Stomach smooth muscle (tissue), 2 donors: ENCODE measurements around the gene FNDC3B.

Source experiments
- H3K27ac ChIP-seq: one replicate; pipeline ENCODE4 v1.7.0; 2013; ENCODE audit warnings: mild to moderate bottlenecking, low read length, inconsistent platforms
- H3K27me3 ChIP-seq, 2 donors: one replicate each; pipeline ENCODE4 v1.7.0; 2013; ENCODE audit warnings: low read length in 2 of 2; ENCODE audit not compliant: insufficient read depth in 2 of 2, control insufficient read depth in 1 of 2
- H3K36me3 ChIP-seq, 2 donors: one replicate each; pipeline ENCODE4 v1.7.0; 2013; ENCODE audit warnings: low read length in 2 of 2; ENCODE audit not compliant: control insufficient read depth in 2 of 2, insufficient read depth in 2 of 2
- H3K4me1 ChIP-seq: one replicate; pipeline ENCODE4 v1.7.0; 2013; ENCODE audit warnings: low read length; ENCODE audit not compliant: control insufficient read depth, insufficient read depth
- H3K4me3 ChIP-seq, 2 donors: one replicate each; pipeline ENCODE4 v1.7.0; 2013; ENCODE audit warnings: low read length in 2 of 2
- H3K9ac ChIP-seq, 2 donors: one replicate each; pipeline ENCODE4 v1.7.0; 2013; ENCODE audit warnings: low read length in 2 of 2, mild to moderate bottlenecking in 1 of 2
- H3K9me3 ChIP-seq, 2 donors: one replicate each; pipeline ENCODE4 v1.7.0; 2013; ENCODE audit warnings: low read length in 2 of 2; ENCODE audit not compliant: control insufficient read depth in 2 of 2
- donor health status: healthy.
- donor health status: Pancreatic carcinoma.

FNDC3B gene

DNA sequence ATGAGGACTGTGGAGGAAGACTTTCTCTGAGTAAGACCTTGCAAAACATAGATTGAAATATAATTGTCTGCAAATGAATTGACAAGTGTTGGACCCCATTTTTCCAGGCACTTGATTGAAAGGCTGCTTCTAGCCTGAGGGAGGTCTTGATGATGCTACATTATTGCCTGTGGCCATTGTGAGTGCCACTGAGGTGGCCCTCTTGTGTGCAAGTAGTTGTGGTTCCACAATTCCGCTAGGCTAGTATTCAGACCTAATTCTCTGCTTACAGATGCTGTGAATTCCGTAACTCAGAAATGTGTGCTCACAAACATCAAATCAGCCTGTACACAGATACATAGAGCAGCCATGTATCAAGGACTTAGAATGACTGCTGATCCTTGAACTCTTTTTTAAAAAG, 34.7 kb downstream of the FNDC3B start:
- no peak overlapping the region for H3K27ac ChIP-seq
- H3K36me3 ChIP-seq = no peaks in the 10 kb centered on the region
- no peaks in the 10 kb centered on the region for H3K9me3 ChIP-seq
- no peaks in the 10 kb centered on the region for H3K4me1 ChIP-seq
- H3K27me3 ChIP-seq = no peaks in the 10 kb centered on the region
- H3K9ac ChIP-seq = no peak overlapping the region
- no peak overlapping the region for H3K4me3 ChIP-seq

DNA sequence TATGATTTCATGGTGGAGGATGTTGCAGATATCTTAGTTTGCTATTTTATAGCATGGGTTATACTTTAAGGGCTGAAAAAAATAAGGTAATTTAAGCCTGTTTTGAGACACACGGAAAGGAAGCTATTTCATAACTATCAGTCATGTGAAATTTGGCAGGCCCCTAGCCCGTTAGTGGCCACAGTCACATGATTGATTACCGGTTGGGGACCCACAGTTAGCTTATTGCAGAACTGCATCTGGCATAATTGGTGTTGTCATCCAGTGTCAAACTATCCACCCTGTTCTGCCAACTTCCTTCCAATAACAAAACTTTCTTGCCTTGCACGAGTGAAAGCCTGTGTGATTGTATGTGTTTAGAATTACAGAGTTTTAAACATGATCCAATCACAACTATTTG, 35.2 kb downstream of the FNDC3B start:
- Histone ChIP-seq H3K9me3 (no peaks in the 10 kb centered on the region), H3K36me3 (no peaks in the 10 kb centered on the region), H3K27ac (no peak overlapping the region), H3K9ac (no peak overlapping the region), H3K4me1 (no peaks in the 10 kb centered on the region), H3K4me3 (no peak overlapping the region), H3K27me3 (no peaks in the 10 kb centered on the region)

DNA sequence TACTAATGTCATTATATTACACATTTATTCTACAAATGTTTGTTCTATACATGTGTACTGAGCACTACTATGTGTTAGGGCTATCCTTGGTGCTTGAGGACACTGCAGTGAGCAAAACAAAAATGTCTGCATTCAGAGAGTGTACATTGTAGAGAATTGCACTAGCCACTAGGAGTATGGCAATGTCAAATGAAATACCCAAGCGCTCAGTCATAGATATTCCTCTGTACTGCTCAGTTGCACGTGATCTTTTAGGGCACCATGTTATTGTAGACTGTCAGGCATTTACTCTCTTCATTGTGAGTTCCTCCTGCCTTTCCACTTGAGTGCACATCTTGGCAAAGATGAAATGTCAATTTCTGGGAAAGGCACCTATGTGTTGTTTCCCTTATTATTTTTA, 36.8 kb downstream of the FNDC3B start:
- Histone ChIP-seq H3K4me3 (no peak overlapping the region), H3K27ac (no peak overlapping the region), H3K27me3 (no peaks in the 10 kb centered on the region), H3K9me3 (no peaks in the 10 kb centered on the region), H3K9ac (no peak overlapping the region), H3K36me3 (no peaks in the 10 kb centered on the region), H3K4me1 (no peaks in the 10 kb centered on the region)

DNA sequence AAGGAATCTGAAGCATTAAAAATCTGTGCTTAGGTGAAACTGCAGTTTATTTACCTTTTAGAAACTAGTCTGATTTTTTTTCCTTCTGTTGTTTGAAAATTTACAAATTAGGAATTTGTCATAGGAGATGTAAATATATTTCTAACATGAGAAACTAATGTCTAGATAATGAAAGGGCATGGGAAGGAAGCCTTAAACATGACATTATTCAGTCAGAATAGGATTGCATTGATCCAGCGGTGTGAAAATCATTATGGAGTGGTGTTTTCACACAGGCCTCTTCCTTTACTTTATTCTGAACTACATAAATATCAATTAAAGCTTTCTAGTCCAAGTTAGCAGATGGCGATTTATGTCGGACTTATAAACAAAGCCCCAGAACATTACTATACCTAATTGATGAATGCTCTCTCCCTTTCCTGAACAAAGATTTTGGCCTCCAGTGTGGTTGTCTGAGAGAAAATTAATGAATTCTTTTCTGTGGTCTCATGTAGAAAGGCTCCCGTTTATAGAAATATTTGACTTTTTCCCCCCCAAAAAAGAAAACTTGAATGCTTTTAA, 37.9 kb downstream of the FNDC3B start:
- Histone ChIP-seq H3K27me3 (no peaks in the 10 kb centered on the region), H3K9ac (no peak overlapping the region), H3K4me1 (peaks cover under 1% of the 10 kb centered on the region), H3K27ac (no peak overlapping the region), H3K9me3 (no peaks in the 10 kb centered on the region), H3K4me3 (no peak overlapping the region), H3K36me3 (no peaks in the 10 kb centered on the region)

DNA sequence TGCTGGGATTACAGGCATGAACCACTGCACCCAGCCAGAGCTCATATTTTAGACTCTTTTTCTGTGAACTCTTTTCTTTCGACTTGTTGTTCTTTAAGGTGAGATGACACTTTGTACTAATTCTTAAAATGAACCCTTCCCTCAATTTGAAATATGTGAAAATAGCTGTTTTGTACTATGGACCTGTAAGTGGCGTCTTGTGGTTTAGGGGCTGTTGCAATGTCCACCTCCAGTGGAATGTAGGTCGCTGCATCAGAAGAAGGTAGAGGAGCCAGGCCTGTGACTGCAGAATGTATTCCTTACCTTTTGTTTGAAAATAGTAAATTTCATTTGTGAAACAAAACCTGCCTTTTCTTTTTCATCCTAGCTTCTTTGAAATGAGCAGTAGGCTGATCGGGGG, 38.9 kb downstream of the FNDC3B start:
- no peaks in the 10 kb centered on the region for H3K9me3 ChIP-seq
- peaks cover 9% of the 10 kb centered on the region for H3K4me1 ChIP-seq
- no peaks in the 10 kb centered on the region for H3K36me3 ChIP-seq
- H3K9ac ChIP-seq = no peak overlapping the region
- no peak overlapping the region for H3K27ac ChIP-seq
- H3K4me3 ChIP-seq = no peak overlapping the region
- H3K27me3 ChIP-seq = no peaks in the 10 kb centered on the region

DNA sequence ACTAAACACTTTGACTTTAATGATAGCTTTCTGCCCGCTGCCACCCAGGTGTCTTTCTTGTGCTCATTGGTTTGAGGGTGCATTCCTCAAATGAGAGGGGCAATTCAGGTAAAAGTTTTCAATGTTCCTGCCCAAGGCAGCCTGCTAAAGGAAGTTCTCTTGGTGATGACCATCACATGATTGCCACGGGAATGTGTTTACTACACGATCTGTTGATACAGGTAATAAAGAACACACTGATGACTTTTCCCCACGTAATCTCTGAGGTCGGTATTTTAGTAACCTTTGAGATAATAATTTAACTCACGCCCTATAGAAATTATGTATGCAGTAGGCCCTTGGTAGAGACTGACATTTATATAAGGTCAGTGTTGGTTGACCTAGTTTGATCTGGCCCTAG, 39.3 kb downstream of the FNDC3B start:
- Histone ChIP-seq H3K4me3 (no peak overlapping the region), H3K9ac (no peak overlapping the region), H3K4me1 (peaks cover 9% of the 10 kb centered on the region), H3K36me3 (no peaks in the 10 kb centered on the region), H3K9me3 (no peaks in the 10 kb centered on the region), H3K27ac (no peak overlapping the region), H3K27me3 (no peaks in the 10 kb centered on the region)

DNA sequence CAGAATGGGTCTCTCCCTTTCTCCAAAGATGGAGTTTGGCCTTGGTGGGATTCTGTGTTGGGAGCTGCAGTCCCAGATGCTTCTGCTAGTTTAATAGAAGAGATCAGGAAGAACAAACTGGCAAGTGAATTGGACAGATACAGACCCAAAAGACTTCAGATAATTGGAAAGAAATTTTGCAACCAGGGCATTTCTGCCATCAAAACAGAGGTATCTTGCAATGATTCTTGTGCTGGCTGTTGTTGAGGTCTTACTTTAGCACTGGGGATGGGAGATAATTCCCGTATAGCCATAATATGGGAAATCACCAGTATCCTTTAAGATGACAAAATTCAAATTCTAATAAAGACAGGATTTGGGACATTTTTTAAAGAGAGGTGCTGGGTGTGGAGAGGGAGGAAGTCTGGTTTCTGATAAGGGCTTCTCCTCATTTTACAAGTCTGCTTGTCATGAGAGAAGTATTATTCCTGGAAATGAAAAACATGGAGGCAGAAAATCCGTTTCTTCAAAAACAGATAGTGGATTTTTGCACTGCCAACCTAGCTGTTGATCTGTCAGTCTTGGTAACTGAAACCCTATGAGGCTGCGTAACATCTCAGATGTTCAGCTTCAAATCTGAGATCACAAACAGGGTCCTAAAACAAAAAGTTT, 40.1 kb downstream of the FNDC3B start:
- Histone ChIP-seq H3K9ac (no peak overlapping the region), H3K9me3 (no peaks in the 10 kb centered on the region), H3K4me3 (no peak overlapping the region), H3K27me3 (no peaks in the 10 kb centered on the region), H3K4me1 (peaks cover 9% of the 10 kb centered on the region), H3K27ac (no peak overlapping the region), H3K36me3 (no peaks in the 10 kb centered on the region)

DNA sequence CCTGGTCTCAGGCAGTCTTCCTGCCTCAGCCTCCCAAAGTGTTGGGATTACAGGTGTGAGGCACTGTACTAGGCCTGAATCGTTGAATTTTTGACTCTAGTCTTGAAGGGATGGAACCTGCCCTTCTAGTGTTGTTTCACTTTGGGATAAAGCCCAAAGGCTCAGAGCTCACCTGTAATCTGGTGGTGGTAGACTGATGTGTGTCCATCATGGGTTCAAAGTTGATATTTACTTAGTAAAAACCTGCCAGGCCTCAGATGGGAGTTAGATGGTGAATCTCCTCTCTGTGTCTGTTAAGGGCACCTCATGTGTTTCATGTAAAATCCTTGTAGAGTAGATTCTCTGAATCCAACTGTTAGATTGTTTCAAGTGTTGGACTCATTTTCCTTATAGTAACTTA, 41.1 kb downstream of the FNDC3B start:
- Histone ChIP-seq H3K9me3 (no peaks in the 10 kb centered on the region), H3K27ac (no peak overlapping the region), H3K27me3 (no peaks in the 10 kb centered on the region), H3K36me3 (no peaks in the 10 kb centered on the region), H3K4me1 (peaks cover 9% of the 10 kb centered on the region), H3K9ac (no peak overlapping the region), H3K4me3 (no peak overlapping the region)

DNA sequence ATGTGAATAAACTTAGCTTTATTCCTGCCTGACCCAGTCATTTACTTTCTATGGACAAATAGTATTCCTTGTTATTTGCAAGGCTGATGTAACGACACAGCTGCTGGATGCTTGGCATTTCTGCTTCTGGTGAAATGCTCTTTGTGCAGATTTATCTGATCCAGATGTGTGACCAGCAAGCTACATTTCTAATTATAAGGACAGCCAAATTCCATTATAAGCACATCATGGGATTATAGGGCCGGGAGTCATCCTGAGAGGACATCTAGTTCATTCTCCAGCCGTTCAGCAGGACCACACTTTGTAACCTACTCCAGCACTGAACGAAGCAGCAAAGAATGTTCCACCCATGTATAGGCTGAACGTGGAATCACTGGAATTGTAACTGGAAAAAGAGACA, 42.9 kb downstream of the FNDC3B start:
- H3K4me3 ChIP-seq = peak overlapping the region in 1 of 2 donors; percentile 23
- no peaks in the 10 kb centered on the region for H3K36me3 ChIP-seq
- no peak overlapping the region for H3K27ac ChIP-seq
- H3K9me3 ChIP-seq = no peaks in the 10 kb centered on the region
- peak overlapping the region in 1 of 2 donors; percentile 22 for H3K9ac ChIP-seq
- H3K27me3 ChIP-seq = no peaks in the 10 kb centered on the region
- peaks cover 9% of the 10 kb centered on the region for H3K4me1 ChIP-seq

DNA sequence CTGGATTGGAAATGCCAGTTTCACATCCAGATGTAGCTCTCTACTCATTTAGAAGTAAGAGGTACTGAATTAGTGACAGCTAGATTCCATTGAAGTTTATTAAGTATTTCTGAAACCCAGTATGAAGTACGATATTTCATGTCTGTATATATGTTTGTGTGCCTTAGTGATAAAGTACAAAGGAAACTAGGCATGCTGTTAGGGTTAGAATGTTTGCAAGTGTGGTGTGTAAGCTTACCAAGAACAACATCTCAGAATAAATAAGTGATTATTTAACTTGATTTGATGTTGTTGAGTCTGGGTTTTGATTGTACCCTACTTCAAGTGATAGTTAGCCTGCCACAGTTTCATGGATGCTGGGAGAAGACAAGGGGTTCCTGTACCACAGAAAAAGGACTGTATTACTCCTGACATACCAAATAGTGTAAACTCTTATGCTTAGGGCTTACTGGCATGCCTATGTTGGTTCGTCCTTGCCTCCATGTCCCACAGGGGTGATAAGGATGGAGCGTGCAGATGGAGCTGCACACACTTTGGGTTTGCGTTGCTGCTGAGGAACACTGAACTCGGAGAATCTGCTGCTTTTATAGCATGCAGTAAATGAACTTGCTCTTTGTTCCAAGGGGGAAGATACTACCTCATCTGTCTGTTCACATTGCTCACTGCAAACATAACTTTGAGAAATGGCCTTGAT, 43.6 kb downstream of the FNDC3B start:
- Histone ChIP-seq H3K9me3 (no peaks in the 10 kb centered on the region), H3K4me1 (peaks cover 9% of the 10 kb centered on the region), H3K27ac (no peak overlapping the region)

DNA sequence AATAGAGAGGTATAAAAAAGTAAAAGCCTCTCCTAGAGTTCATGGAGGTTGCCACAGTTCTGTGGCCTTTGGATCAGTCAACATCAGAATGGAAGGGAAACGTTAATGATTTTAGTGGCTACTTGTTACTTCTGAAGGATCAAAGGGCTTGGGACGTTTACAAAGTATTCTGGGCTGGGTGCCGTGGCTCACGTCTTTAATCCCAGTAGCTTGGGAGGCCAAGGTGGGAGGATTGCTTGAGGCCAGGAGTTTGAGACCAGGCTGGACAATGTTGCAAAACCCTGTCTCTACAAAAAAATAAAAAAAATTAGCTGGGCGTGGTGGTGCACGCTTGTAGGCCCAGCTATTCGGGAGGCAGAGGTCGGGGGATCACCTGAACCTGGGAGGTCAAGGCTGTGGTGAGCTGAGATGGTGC, 44.6 kb downstream of the FNDC3B start:
- Histone ChIP-seq H3K36me3 (no peaks in the 10 kb centered on the region), H3K4me3 (no peak overlapping the region), H3K4me1 (peaks cover 9% of the 10 kb centered on the region), H3K27ac (no peak overlapping the region), H3K9ac (no peak overlapping the region), H3K9me3 (no peaks in the 10 kb centered on the region), H3K27me3 (no peaks in the 10 kb centered on the region)

More for the DNA sequence above, 43.6 kb downstream of the FNDC3B start:
- no peaks in the 10 kb centered on the region for H3K27me3 ChIP-seq
- H3K9ac ChIP-seq = peak overlapping the region in 1 of 2 donors; percentile 22
- H3K4me3 ChIP-seq = no peak overlapping the region
- no peaks in the 10 kb centered on the region for H3K36me3 ChIP-seq
